Central memory CD8-positive, alpha-beta T cell (primary cell): Measurements from ENCODE around the gene DCAF17.
A peak's percentile ranks its signal among the peaks of the same experiment; 100 is the strongest.

Source experiments
- ATAC-seq: fragments of 150-1000 bp; cut with Tn5 transposase; replicated peaks from 2 replicates; pipeline ENCODE4 v1.10.0; 2022; ENCODE audit warnings: mild to moderate bottlenecking, moderate FRiP score, moderate number of reproducible peaks; ENCODE audit not compliant: poor library complexity, severe bottlenecking; ENCODE audit errors: extremely low read depth
- DNase-seq, 2 donors: peaks; one replicate each; pipeline ENCODE4 v3.0.0; 2021; ENCODE audit warnings: low spot score in 2 of 2
- H3K27ac Mint-ChIP-seq: one replicate; pipeline ENCODE4 v1.8.0; 2022; ENCODE audit warnings: low read depth, mild to moderate bottlenecking, moderate library complexity, mixed read lengths
- H3K27me3 Mint-ChIP-seq: one replicate; pipeline ENCODE4 v1.8.0; 2022; ENCODE audit warnings: mixed read lengths
- H3K36me3 Mint-ChIP-seq: one replicate; pipeline ENCODE4 v1.8.0; 2022; ENCODE audit warnings: mild to moderate bottlenecking, moderate library complexity, mixed read lengths; ENCODE audit not compliant: insufficient read depth
- H3K4me1 Mint-ChIP-seq: one replicate; pipeline ENCODE4 v1.8.0; 2022; ENCODE audit warnings: mixed read lengths
- H3K4me3 Mint-ChIP-seq: one replicate; pipeline ENCODE4 v1.8.0; 2022; ENCODE audit warnings: mild to moderate bottlenecking, moderate library complexity, mixed read lengths
- H3K9me3 Mint-ChIP-seq: one replicate; pipeline ENCODE4 v1.8.0; 2022; ENCODE audit warnings: mixed read lengths

The DCAF17 gene

DNA sequence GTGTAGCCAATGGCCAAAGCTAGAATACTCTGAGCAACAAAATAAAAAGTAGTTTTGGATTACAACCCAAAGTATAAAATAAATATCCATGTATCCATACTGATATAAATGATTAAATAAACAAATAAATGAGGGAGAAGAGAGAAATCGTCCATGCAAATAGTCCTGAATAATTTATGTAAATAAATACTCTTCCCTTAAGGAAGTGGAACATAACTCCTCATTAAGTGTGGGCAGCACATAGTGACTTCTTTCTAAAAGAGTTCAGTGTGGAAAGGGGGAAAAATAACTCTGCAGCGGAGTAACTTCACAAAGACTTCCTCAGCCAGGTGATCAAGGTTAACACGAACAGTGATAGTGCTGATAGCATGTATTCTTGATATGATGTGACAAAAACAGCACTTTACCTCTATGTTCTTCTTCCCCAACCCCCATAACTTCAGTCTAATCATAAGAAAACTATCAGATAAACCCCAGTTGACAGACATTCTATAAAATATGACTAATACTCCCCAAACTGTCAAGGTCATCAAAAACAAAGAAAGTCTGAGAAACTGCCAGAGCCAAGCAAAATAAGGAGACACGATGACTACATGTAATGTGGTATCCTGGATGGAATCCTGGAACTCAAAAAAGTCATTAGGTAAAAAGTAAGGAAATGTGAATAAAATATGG, 31.0 kb upstream of the DCAF17 start:
- no peak for DNase-seq
- H3K27me3 Mint-ChIP-seq = no peaks in the 10 kb centered on the region
- ATAC-seq = no peak

DNA sequence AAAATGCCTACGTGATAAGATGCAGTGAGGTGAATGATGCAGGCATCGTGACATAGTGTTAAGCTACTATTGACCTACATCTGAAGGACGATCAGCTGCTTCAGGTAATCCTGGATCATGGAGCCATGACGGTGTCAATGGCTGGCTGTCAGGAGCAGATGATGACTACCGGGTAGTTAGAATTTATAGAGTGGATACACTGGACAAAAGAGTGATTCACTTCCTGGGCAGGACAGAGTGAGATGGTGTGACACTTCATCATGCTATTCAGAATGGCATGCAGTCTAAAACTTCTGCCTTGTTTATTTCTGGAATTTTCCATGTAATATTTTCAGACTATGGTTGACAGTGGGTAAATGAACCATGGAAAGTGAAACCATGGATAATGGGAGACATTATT, 29.8 kb upstream of the DCAF17 start:
- H3K4me1 Mint-ChIP-seq = peaks cover 22% of the 10 kb centered on the region
- DNase-seq (no peak), ATAC-seq (no peak)
- no peak overlapping the region for H3K27ac Mint-ChIP-seq
- peaks cover 6% of the 10 kb centered on the region for H3K36me3 Mint-ChIP-seq
- H3K9me3 Mint-ChIP-seq = peaks cover 6% of the 10 kb centered on the region
- H3K27me3 Mint-ChIP-seq = no peaks in the 10 kb centered on the region
- H3K4me3 Mint-ChIP-seq = no peak overlapping the region

More for the DNA sequence above, 31.0 kb upstream of the DCAF17 start:
- peaks cover 25% of the 10 kb centered on the region for H3K4me1 Mint-ChIP-seq
- peaks cover 6% of the 10 kb centered on the region for H3K9me3 Mint-ChIP-seq
- no peak overlapping the region for H3K27ac Mint-ChIP-seq
- no peak overlapping the region for H3K4me3 Mint-ChIP-seq
- peaks cover 3% of the 10 kb centered on the region for H3K36me3 Mint-ChIP-seq

DNA sequence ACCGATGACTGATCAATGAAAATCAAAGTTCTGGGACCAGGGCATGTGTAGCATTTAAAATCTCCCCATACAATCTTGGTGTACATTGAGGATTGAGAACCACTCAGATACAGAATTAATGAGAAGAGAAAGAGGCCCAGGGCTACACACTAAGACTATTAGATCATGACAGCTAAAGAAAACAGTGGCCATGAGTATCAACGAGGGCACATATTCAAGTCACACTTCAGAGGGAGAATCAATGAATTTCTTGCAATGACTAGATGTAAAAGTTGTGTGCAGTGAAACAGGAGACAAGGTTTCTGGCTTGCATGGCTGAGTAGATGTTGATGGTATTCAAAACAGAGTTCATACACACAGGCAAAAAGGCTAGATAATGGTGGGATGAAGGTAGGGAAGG, 29.3 kb upstream of the DCAF17 start:
- H3K9me3 Mint-ChIP-seq = peaks cover 6% of the 10 kb centered on the region
- H3K4me1 Mint-ChIP-seq = peaks cover 25% of the 10 kb centered on the region
- peaks cover 6% of the 10 kb centered on the region for H3K36me3 Mint-ChIP-seq
- H3K27me3 Mint-ChIP-seq = no peaks in the 10 kb centered on the region
- no peak overlapping the region for H3K4me3 Mint-ChIP-seq
- H3K27ac Mint-ChIP-seq = peak overlapping the region; percentile 3
- DNase-seq (no peak), ATAC-seq (no peak)

GRCh38 chr2:171405546-171405945, 28.5 kb upstream of the DCAF17 start:
- Mint-ChIP-seq H3K4me1 (peaks cover 30% of the 10 kb centered on the region), H3K9me3 (peaks cover 6% of the 10 kb centered on the region), H3K27ac (peak overlapping the region; percentile 3), H3K27me3 (no peaks in the 10 kb centered on the region), H3K36me3 (peaks cover 6% of the 10 kb centered on the region), H3K4me3 (no peak overlapping the region)
- DNase-seq (no peak), ATAC-seq (no peak)

DNA sequence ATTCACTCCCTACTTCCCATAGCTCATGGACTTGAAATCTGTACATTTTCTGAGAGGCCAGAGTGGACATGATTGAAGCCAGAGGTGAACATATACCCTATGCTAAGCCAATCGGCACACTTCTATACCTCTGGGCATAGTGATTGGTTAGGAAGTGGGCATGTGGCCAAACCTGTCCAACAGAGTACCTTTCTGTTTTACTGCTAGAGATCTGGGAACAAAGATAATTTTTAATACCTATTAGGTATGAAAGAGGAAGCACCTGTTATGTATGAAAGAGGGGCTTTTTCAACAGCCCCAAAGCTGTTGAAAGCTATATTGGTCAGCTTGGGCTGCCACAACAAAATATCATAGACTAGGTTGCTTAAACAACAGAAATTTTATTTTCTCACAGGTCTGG, 28.0 kb upstream of the DCAF17 start:
- no peak for DNase-seq
- Mint-ChIP-seq H3K9me3 (peaks cover 6% of the 10 kb centered on the region), H3K27me3 (no peaks in the 10 kb centered on the region), H3K4me1 (peaks cover 34% of the 10 kb centered on the region), H3K4me3 (no peak overlapping the region), H3K27ac (no peak overlapping the region), H3K36me3 (peaks cover 6% of the 10 kb centered on the region)
- ATAC-seq = no peak

- ATAC-seq = no peak
- H3K9me3 Mint-ChIP-seq = peaks cover 1% of the 10 kb centered on the region
- peak overlapping the region; percentile 59 for H3K27ac Mint-ChIP-seq
- no peaks in the 10 kb centered on the region for H3K27me3 Mint-ChIP-seq
- H3K4me3 Mint-ChIP-seq = no peak overlapping the region
- peaks cover 6% of the 10 kb centered on the region for H3K36me3 Mint-ChIP-seq
- peaks cover 34% of the 10 kb centered on the region for H3K4me1 Mint-ChIP-seq
- DNase-seq = no peak
Measured at GRCh38 chr2:171407030-171407675, 26.9 kb upstream of the DCAF17 start.

- Mint-ChIP-seq H3K36me3 (peaks cover 6% of the 10 kb centered on the region), H3K4me1 (peaks cover 34% of the 10 kb centered on the region), H3K27ac (no peak overlapping the region), H3K4me3 (no peak overlapping the region), H3K9me3 (no peaks in the 10 kb centered on the region), H3K27me3 (no peaks in the 10 kb centered on the region)
- no peak for ATAC-seq
- no peak for DNase-seq
Measured at GRCh38 chr2:171407676-171408044, 26.4 kb upstream of the DCAF17 start.

GRCh38 chr2:171409436-171409971, 24.5 kb upstream of the DCAF17 start:
- peak; percentile 78 for ATAC-seq
- no peaks in the 10 kb centered on the region for H3K27me3 Mint-ChIP-seq
- no peak for DNase-seq
- no peaks in the 10 kb centered on the region for H3K9me3 Mint-ChIP-seq
- peak overlapping the region; percentile 86 for H3K27ac Mint-ChIP-seq
- H3K36me3 Mint-ChIP-seq = peaks cover 6% of the 10 kb centered on the region
- peak overlapping the region; percentile 85 for H3K4me3 Mint-ChIP-seq
- peaks cover 28% of the 10 kb centered on the region for H3K4me1 Mint-ChIP-seq

DNA sequence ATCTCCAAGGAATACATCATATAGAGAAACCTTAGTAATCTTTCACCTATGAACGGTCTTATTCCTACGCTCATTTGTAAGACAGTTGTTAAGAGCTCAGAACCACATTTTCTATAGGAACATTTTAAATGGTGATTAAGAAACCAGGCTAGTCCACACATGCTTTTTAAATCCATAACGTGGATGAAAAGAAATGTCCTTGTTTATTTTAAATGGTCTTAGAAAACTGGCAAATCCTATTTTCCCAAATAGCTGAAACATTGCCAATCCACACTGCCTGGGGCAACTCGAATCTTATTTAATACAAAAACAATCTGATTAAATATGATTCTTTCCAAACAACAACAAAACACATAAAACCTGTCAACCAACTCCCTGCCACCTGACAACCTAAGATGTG, 23.9 kb upstream of the DCAF17 start:
- ATAC-seq = no peak
- H3K27ac Mint-ChIP-seq = no peak overlapping the region

DNA sequence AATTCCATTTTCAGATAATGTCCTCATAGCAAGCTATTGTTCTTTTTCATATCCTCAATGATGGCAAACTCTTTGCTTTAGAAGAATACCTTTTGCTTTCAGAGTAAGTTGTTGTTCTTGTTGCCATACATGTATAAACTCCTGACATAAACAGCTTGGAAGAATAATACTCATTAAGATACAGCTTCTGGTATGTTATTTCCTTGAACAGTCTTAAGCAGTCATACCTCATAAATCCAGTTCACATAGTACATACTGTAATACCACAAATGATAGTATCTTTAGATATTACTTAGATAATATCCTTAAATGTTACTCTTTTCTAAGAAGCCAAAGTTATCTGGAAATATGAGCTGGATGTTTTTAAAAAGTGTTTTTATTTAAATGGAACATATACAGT, 23.4 kb upstream of the DCAF17 start:
- DNase-seq (no peak), ATAC-seq (no peak)
- Mint-ChIP-seq H3K27me3 (no peaks in the 10 kb centered on the region), H3K4me3 (no peak overlapping the region), H3K36me3 (peaks cover 6% of the 10 kb centered on the region), H3K4me1 (peaks cover 20% of the 10 kb centered on the region), H3K27ac (peak overlapping the region; percentile 17), H3K9me3 (no peaks in the 10 kb centered on the region)

More for the DNA sequence above, 23.9 kb upstream of the DCAF17 start:
- Mint-ChIP-seq H3K27me3 (no peaks in the 10 kb centered on the region), H3K36me3 (peaks cover 6% of the 10 kb centered on the region), H3K4me3 (no peak overlapping the region), H3K9me3 (no peaks in the 10 kb centered on the region), H3K4me1 (peaks cover 23% of the 10 kb centered on the region)
- DNase-seq = no peak

DNA sequence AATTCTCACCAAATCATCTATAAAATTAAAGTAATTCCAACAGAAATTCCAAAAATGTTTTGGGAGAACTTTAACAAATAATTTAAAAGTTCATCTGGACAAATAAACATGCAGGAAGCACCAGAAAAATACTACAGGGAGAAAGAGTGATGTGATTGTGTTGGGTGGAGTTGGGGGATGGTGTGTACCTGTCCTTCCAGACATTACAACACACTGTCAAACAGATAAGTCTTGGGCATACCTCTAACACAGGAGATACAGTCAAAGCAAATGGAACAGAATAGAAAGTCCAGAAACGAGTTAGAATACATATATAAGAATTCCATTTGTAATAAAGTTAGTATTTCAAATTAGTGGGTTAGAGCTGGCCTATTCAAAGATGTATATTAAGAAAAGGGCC, 22.8 kb upstream of the DCAF17 start:
- no peaks in the 10 kb centered on the region for H3K9me3 Mint-ChIP-seq
- peaks cover 7% of the 10 kb centered on the region for H3K36me3 Mint-ChIP-seq
- no peak overlapping the region for H3K4me3 Mint-ChIP-seq
- no peak for DNase-seq
- no peaks in the 10 kb centered on the region for H3K27me3 Mint-ChIP-seq
- H3K4me1 Mint-ChIP-seq = peaks cover 21% of the 10 kb centered on the region
- H3K27ac Mint-ChIP-seq = no peak overlapping the region
- ATAC-seq = no peak

DNA sequence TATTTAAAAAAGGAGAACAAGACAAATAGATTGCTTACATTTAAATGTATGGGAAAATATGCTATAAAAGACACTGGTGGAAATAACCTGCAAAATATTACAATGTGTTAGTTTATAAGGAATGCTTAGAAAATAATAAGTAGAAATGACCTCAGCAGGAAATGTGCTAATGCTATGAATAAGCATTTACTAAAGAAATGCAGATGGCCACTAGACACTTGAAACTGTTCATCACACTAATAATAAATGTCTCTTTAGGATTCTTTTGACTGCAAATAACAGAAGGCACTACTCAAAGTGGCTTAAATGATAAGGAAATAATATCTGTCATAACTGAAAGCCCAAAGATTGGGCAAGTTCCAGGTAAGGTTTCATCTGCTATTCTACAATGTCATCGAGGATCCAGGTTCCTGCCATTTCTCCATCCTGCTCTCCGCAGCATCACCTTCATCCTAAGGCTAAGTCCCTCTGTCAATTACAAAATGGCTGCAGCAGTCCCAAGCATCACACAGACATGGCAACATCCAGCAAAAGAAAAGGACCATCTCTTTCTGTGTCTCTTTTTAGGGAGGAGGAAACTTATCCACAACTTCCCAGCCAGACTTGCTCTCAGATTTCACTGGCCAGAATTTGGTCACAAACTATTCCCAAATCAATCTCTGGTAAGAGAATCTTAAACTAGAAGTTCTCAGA, 22.1 kb upstream of the DCAF17 start:
- Mint-ChIP-seq H3K27me3 (no peaks in the 10 kb centered on the region), H3K4me1 (peaks cover 21% of the 10 kb centered on the region), H3K4me3 (no peak overlapping the region), H3K27ac (no peak overlapping the region), H3K9me3 (no peaks in the 10 kb centered on the region), H3K36me3 (peaks cover 8% of the 10 kb centered on the region)
- DNase-seq (no peak), ATAC-seq (no peak)
